SU-DHL-6 (cell line): Measurements from ENCODE around the gene CDH24.

Source experiments
- CTCF ChIP-seq: fragments of 200-600 bp; sonication (generic); IDR thresholded peaks from one replicate; pipeline ENCODE4 v1.5.1; 2017; ENCODE audit warnings: antibody characterized with exemption, mild to moderate bottlenecking, low read length, moderate library complexity; ENCODE audit not compliant: insufficient read depth, poor library complexity, severe bottlenecking
- EZH2phosphoT487 ChIP-seq: fragments of 200-600 bp; sonication (generic), shearing (Covaris generic); conservative IDR thresholded peaks from 2 replicates; pipeline ENCODE4 v1.6.1; 2018; ENCODE audit warnings: mild to moderate bottlenecking, antibody characterized with exemption, low read length, moderate library complexity, mixed read lengths

GRCh38 chr14:23021434-23021833 is 35.9 kb downstream of the CDH24 start:
- TF ChIP-seq CTCF, result no peak
- TF ChIP-seq EZH2phosphoT487, result no peak
